Naive B cell (primary cell): ENCODE data around the gene ZNF768. TPM values are rescaled to one million over a fixed set of nuclear protein-coding genes. Genes with fewer than 3 reads are reported as not detected.

Experiments
- ATAC-seq, 2 donors: fragments of 150-1000 bp; cut with Tn5 transposase; 2 replicates each; pipeline ENCODE4 v1.10.0; 2021; ENCODE audit warnings: low read depth in 2 of 2, mild to moderate bottlenecking in 2 of 2, moderate library complexity in 2 of 2
- DNase-seq: peaks from one replicate; pipeline ENCODE4 v3.0.0; 2022
- H3K27ac Mint-ChIP-seq, 6 donors: one replicate each; pipeline ENCODE4 v1.8.0; 2020 to 2022; ENCODE audit warnings: mild to moderate bottlenecking in 6 of 6, mixed read lengths in 6 of 6, moderate library complexity in 5 of 6, inconsistent platforms in 2 of 6
- H3K27me3 Mint-ChIP-seq, 3 donors: one replicate each; pipeline ENCODE4 v1.8.0; 2021 to 2022; ENCODE audit warnings: mixed read lengths in 3 of 3, mild to moderate bottlenecking in 1 of 3
- H3K36me3 Mint-ChIP-seq, 2 donors: one replicate each; pipeline ENCODE4 v1.8.0; 2020 to 2022; ENCODE audit warnings: mixed read lengths in 2 of 2, inconsistent platforms in 1 of 2, mild to moderate bottlenecking in 1 of 2
- H3K4me1 Mint-ChIP-seq, 3 donors: one replicate each; pipeline ENCODE4 v1.8.0; 2020 to 2022; ENCODE audit warnings: mixed read lengths in 3 of 3, inconsistent platforms in 1 of 3, mild to moderate bottlenecking in 1 of 3, moderate library complexity in 1 of 3
- H3K4me3 Mint-ChIP-seq, 8 donors: one replicate each; pipeline ENCODE4 v1.8.0; 2020 to 2022; ENCODE audit warnings: mild to moderate bottlenecking in 8 of 8, mixed read lengths in 8 of 8, moderate library complexity in 8 of 8, inconsistent platforms in 2 of 8
- H3K9me3 Mint-ChIP-seq, 7 donors: one replicate each; pipeline ENCODE4 v1.8.0; 2020 to 2022; ENCODE audit warnings: mixed read lengths in 7 of 7, mild to moderate bottlenecking in 5 of 7, inconsistent platforms in 2 of 7, moderate library complexity in 1 of 7
- polyA plus RNA-seq, 6 donors: library from polyadenylated mRNA; unstranded; fragments of 300-500 nt; fragmentation: Illumina TruSeq; gene quantifications; one replicate each; pipeline ENCODE4 v1.2.3, GENCODE V29; 2021; ENCODE audit warnings: low read depth in 6 of 6

Gene ZNF768
- 10 to 100 TPM in 1 of 6 donors, 1 to 10 TPM in 4, under 1 TPM in 1; 0.40 to 10.1 (median 6.3) TPM for polyA plus RNA-seq

- Mint-ChIP-seq H3K4me1 (peaks cover 18 to 36% (median 32%) of the 10 kb centered on the region in 3 donors), H3K36me3 (peaks cover 7 to 8% of the 10 kb centered on the region in 2 donors), H3K27ac (peak within 1 kb of the TSS; percentile 92 to 98 (median 96)), H3K27me3 (no peaks in the 10 kb centered on the region), H3K4me3 (peak within 1 kb of the TSS; percentile 83 to 99 (median 94)), H3K9me3 (no peaks in the 10 kb centered on the region)
- no peak for DNase-seq
- peak; percentile 5 to 11 for ATAC-seq
These were observed at the start of gene ZNF768 for GRCh38 chr16:30526137-30526822. Gene ZNF768 (minus strand): TSS chr16:30526566. CDS start chr16:30526413, 153 bp downstream.

- ATAC-seq, result no peak
- H3K27ac Mint-ChIP-seq, result no peak overlapping the region
- H3K36me3 Mint-ChIP-seq, result no peaks in the 10 kb centered on the region
- H3K4me3 Mint-ChIP-seq, result peak overlapping the region in 1 of 8 donors; percentile 17
- DNase-seq, result no peak
- H3K9me3 Mint-ChIP-seq, result no peaks in the 10 kb centered on the region
- H3K27me3 Mint-ChIP-seq, result no peaks in the 10 kb centered on the region
- H3K4me1 Mint-ChIP-seq, result peaks cover 13 to 20% (median 14%) of the 10 kb centered on the region in 3 donors
These were observed 48.3 kb upstream of the ZNF768 start for GRCh38 chr16:30574678-30575077.

GRCh38 chr16:30571445-30572322, 45.3 kb upstream of the ZNF768 start, which contains the start of gene ZNF688:
Gene ZNF688 (minus strand): TSS chr16:30571714. CDS start chr16:30571629, 85 bp downstream.
- H3K27me3 Mint-ChIP-seq, result no peaks in the 10 kb centered on the region
- H3K36me3 Mint-ChIP-seq, result no peaks in the 10 kb centered on the region
- no peaks in the 10 kb centered on the region for H3K9me3 Mint-ChIP-seq
- H3K4me1 Mint-ChIP-seq, result peaks cover 25 to 42% (median 29%) of the 10 kb centered on the region in 3 donors
- peak within 1 kb of the TSS; percentile 91 to 98 (median 96) for H3K27ac Mint-ChIP-seq
- DNase-seq, result peak; percentile 94
- H3K4me3 Mint-ChIP-seq, result peak within 1 kb of the TSS; percentile 80 to 96 (median 94)
- ATAC-seq, result peak; percentile 84 to 85

GRCh38 chr16:30570636-30571444, 44.5 kb upstream of the ZNF768 start:
- ATAC-seq, result no peak
- Mint-ChIP-seq H3K9me3 (no peaks in the 10 kb centered on the region), H3K4me3 (peak overlapping the region; percentile 80 to 96 (median 90)), H3K4me1 (peaks cover 25 to 42% (median 36%) of the 10 kb centered on the region in 3 donors), H3K36me3 (no peaks in the 10 kb centered on the region), H3K27me3 (no peaks in the 10 kb centered on the region), H3K27ac (peak overlapping the region; percentile 61 to 98 (median 92))
- no peak for DNase-seq

DNA sequence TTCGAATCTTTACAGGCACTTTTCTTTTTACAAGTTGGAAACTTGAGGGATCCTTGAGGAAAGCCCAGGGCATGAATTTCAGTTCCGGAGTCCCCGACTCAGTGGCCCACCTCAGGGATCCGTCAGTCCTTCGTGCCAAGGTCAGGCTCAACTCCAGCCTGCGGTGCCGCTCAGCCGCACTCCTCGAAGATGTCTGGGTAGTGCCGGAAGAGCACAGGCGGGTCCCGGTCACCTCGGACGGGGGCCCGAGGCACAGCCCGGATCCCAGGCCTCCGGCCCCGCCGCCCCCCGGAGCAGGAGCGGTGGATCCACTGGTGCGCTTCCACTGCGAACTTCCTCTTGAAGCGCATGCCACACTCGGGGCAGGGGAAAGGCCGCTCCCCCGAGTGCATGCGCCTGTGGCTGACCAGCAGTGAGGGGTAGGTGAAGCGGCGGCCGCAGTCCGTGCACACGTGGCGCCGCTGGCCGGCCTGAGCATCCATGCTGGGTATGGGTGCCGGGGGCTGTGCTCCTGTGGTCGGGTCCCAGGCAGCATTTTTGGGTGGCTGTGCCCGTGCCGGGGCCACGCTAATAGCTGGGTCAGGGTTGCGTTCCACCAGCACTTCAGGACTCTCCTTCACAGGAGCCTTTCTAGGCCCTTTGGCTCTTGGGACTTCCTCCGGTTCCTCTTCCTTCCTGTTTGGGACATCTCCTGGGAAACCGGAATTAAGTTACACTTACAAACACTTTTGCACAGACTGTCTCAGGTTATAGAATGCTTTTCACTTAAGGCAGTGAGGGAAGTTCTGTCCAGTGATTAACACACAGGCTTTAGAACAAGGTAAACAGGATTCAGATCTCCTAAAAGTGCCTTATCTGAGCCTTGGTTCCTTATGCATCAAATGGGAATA, 43.6 kb upstream of the ZNF768 start:
- no peaks in the 10 kb centered on the region for H3K27me3 Mint-ChIP-seq
- ATAC-seq (no peak), DNase-seq (no peak)
- H3K9me3 Mint-ChIP-seq, result no peaks in the 10 kb centered on the region
- H3K4me3 Mint-ChIP-seq, result peak overlapping the region in 5 of 8 donors; percentile 35 to 96 (median 85)
- H3K36me3 Mint-ChIP-seq, result no peaks in the 10 kb centered on the region
- peak overlapping the region in 2 of 6 donors; percentile 61 to 91 for H3K27ac Mint-ChIP-seq
- peaks cover 25 to 42% (median 36%) of the 10 kb centered on the region in 3 donors for H3K4me1 Mint-ChIP-seq

GRCh38 chr16:30569281-30569680, 42.9 kb upstream of the ZNF768 start:
- H3K4me1 Mint-ChIP-seq, result peaks cover 21 to 42% (median 36%) of the 10 kb centered on the region in 3 donors
- H3K9me3 Mint-ChIP-seq, result no peaks in the 10 kb centered on the region
- no peaks in the 10 kb centered on the region for H3K27me3 Mint-ChIP-seq
- no peak for DNase-seq
- peak overlapping the region in 6 of 8 donors; percentile 9 to 69 (median 28) for H3K4me3 Mint-ChIP-seq
- H3K27ac Mint-ChIP-seq, result peak overlapping the region in 1 of 6 donors; percentile 47
- no peak for ATAC-seq
- no peaks in the 10 kb centered on the region for H3K36me3 Mint-ChIP-seq

DNA sequence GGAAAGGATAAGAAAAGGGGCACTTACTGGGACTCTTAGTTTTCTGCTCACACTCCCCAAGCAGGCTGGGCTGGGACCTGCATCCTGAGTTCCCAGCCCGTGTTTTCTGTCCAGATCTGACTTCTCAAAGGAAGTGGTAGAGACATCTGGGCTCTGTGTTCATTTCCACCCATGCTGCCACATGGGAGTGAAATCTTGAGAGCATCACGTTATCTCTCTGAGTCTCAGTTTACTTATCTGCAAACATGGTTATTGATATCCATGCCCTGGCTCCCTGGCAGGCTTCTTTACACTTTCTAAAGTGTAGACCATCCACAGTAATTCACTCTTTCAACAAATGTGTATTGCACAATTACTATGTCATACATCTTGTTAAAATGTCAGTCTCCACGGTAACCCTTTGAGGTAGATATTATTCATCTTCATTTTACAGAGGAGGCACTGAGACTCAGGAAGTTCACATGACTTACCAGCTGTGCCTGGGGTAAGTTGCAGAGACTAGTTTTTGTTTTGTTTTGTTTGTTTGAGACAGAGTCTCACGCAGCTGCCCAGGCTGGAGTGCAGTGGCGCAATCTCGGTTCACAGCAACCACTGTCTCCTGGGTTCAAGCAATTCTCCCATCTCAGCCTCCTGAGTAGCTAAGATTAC, 41.7 kb upstream of the ZNF768 start:
- Mint-ChIP-seq H3K4me1 (peaks cover 17 to 37% (median 36%) of the 10 kb centered on the region in 3 donors), H3K9me3 (no peaks in the 10 kb centered on the region), H3K27ac (peak overlapping the region; percentile 72 to 96 (median 88)), H3K27me3 (no peaks in the 10 kb centered on the region), H3K36me3 (no peaks in the 10 kb centered on the region), H3K4me3 (peak overlapping the region in 7 of 8 donors; percentile 56 to 91 (median 79))
- DNase-seq, result peak; percentile 37
- ATAC-seq, result peak; percentile 11 to 20

DNA sequence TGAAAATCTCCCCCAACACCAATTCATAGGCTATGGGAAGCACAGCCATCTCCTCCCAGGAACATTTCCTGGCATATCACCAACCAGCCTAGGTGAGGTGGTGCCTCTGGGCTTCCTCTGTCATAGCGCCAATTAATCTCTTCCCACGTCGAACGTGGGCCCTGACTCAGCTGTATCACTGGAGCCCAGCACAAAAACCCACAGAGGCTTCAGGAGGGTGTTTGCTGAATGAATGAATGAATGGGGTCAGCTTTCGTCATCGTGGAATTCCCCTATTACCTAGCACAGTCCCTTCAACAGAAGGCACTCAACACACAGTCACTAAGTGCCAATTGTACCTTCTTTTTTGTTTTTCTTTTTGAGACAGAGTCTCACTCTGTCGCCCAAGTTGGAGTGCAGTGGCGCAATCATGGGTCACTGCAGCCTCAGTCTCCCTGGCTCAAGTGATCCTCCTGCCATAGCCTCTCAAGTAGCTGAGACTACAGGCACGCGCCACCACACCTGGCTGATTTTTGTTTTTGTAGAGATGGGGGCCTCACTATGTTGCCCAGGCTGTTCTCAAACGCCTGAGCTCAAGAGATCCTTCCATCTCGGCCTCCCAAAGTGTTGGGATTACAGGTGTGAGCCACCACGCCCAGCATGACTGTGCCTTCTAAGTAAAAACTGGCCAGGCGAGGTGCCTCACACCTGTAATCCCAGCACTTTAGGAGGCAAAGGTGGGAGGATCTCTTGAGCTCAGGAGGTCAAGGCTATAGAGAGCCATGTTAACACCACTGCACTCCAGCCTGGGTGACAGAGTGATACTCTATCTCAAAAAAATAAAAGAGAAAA, 41.0 kb upstream of the ZNF768 start:
- Mint-ChIP-seq H3K4me3 (peak overlapping the region in 2 of 8 donors; percentile 84 to 88), H3K36me3 (no peaks in the 10 kb centered on the region), H3K9me3 (peaks cover 0 to 2% (median 0%) of the 10 kb centered on the region in 7 donors), H3K4me1 (peaks cover 15 to 35% (median 34%) of the 10 kb centered on the region in 3 donors), H3K27ac (peak overlapping the region in 2 of 6 donors; percentile 30 to 86), H3K27me3 (no peaks in the 10 kb centered on the region)
- ATAC-seq, result no peak
- DNase-seq, result no peak

DNA sequence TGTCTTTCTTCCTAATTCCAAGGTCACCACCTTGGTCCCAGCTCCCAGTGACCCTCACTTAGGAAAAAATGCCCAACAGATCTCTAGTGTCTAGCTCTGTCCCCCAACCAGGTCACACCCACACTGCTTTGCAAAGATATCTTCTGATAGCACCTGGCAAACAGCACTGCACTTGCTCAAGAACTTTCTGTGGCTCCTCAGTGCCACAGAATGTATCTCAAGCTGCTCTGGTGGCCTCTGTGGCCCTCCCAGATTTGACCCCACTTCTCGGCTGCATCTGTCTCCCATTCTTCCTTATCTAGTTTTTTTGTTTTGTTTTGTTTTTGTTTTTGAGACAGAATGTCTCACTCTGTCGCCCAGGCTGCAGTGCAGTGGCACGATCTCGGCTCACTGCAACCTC, 40.2 kb upstream of the ZNF768 start:
- Mint-ChIP-seq H3K36me3 (no peaks in the 10 kb centered on the region), H3K27me3 (peaks cover 0 to 2% (median 0%) of the 10 kb centered on the region in 3 donors), H3K4me1 (peaks cover 12 to 34% (median 32%) of the 10 kb centered on the region in 3 donors), H3K4me3 (peak overlapping the region in 2 of 8 donors; percentile 27 to 60), H3K27ac (peak overlapping the region in 2 of 6 donors; percentile 26 to 86), H3K9me3 (peaks cover 0 to 2% (median 0%) of the 10 kb centered on the region in 7 donors)
- no peak for DNase-seq
- ATAC-seq, result no peak

DNA sequence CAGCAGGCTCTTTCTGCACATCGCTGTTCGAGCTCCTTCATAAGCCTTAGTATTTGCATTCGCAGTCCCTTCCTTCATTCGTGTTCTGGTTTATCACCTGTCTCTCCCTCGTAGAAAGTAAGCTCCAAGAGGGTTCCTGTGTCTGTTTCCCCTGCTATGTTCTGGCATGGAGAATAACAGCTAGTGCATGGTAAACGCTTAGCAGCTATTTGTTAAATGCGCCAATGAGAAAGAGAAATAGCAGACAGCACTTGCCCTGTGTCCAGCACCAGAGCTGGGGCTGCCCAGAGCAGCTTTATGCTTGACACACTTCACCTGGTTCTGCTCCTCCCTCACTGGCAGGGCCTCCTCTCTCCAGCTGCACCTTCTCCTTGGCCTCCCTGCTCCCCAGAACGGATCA, 39.6 kb upstream of the ZNF768 start:
- H3K4me3 Mint-ChIP-seq, result peak overlapping the region in 2 of 8 donors; percentile 27 to 60
- no peaks in the 10 kb centered on the region for H3K36me3 Mint-ChIP-seq
- peaks cover 0 to 7% (median 0%) of the 10 kb centered on the region in 3 donors for H3K27me3 Mint-ChIP-seq
- H3K9me3 Mint-ChIP-seq, result peaks cover 0 to 2% (median 0%) of the 10 kb centered on the region in 7 donors
- ATAC-seq, result no peak
- no peak for DNase-seq
- H3K27ac Mint-ChIP-seq, result peak overlapping the region in 2 of 6 donors; percentile 59 to 90
- peaks cover 18 to 36% (median 35%) of the 10 kb centered on the region in 3 donors for H3K4me1 Mint-ChIP-seq

DNA sequence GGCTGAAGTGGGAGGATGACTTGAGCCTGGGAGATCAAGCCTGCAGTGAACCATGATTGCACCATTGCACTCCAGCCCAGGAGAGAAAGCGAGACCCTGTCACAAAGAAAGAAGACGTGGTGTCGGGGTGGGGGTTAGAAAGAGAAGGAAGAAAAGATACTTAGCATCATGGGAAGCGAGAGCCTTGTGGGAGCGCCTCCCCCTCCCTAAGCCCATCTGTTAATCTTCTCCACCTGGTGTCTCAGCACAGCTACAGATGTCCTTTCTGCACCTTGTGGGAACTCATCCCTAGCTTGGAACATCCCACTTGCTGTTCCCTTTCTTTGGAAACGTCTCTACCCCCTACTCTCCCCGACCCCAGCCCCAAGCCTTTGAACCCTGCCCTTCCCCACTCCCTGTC, 39.2 kb upstream of the ZNF768 start:
- Mint-ChIP-seq H3K4me1 (peaks cover 19 to 36% (median 33%) of the 10 kb centered on the region in 3 donors), H3K9me3 (peaks cover 0 to 2% (median 0%) of the 10 kb centered on the region in 7 donors)

More for the DNA sequence above, 39.2 kb upstream of the ZNF768 start:
- Mint-ChIP-seq H3K36me3 (no peaks in the 10 kb centered on the region), H3K27ac (peak overlapping the region in 1 of 6 donors; percentile 90), H3K4me3 (peak overlapping the region in 1 of 8 donors; percentile 60), H3K27me3 (peaks cover 0 to 7% (median 0%) of the 10 kb centered on the region in 3 donors)
- no peak for DNase-seq
- ATAC-seq, result no peak
